GM12891 (cell line): ENCODE results near the gene PSMG3.

Experiments used
- PAX5 ChIP-seq: IDR thresholded peaks from 2 replicates; pipeline ENCODE4 v1.6.1; 2011; ENCODE audit warnings: low read length, moderate library complexity, mild to moderate bottlenecking; ENCODE audit not compliant: insufficient read depth, severe bottlenecking
- POLR2A ChIP-seq: IDR thresholded peaks from 2 replicates; pipeline ENCODE4 v1.6.1; 2011; ENCODE audit warnings: low read depth, low read length, control low read depth
- POLR2AphosphoS5 ChIP-seq: IDR thresholded peaks from 2 replicates; pipeline ENCODE4 v1.6.1; 2011; ENCODE audit warnings: low read depth, low read length, control low read depth
- POU2F2 ChIP-seq: IDR thresholded peaks from 2 replicates; pipeline ENCODE4 v1.6.1; 2011; ENCODE audit warnings: low read depth, mild to moderate bottlenecking, control low read depth, low read length, moderate library complexity
- SPI1 ChIP-seq: IDR thresholded peaks from 2 replicates; pipeline ENCODE4 v1.6.1; 2011; ENCODE audit warnings: low read depth, low read length, control low read depth
- TAF1 ChIP-seq: IDR thresholded peaks from 2 replicates; pipeline ENCODE4 v1.6.1; 2011; ENCODE audit warnings: low read depth, low read length, control low read depth

DNA sequence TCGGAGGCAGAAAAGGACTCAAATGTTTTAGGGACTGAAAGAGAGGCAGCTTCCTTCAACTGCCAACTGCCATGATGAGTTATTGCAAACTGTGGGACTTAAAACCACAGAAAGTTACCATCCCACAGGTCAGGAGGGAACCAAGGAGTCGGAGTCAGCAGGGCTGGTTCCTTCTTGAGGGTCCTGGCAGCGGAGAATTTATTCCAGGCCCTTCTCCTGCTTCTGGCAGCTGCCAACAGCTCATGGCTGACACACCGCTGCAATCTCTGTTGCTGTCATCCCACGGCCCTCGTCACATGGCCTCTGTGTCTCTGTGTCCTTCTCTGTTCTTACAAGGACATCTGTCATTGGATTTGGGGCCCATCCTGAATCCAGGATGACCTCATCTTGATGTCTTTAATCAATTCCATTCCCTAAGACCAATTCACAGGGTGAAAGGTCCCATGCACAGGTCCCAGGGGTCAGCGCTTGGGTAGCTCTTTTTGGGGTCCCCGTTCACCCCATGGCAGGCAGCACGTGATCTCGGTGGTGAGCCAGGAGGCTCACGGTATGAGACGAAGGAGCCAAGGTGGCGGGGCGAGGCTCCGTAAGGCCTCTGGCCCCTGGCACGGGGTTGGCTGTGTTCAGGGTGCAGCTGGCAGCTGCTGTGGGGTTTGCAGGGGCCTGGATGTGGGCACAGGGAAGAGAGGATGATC is 27.4 kb upstream of the PSMG3 start:
- TF ChIP-seq PAX5: no peak
- TF ChIP-seq TAF1: no peak
- no peak for TF ChIP-seq POLR2AphosphoS5
- TF ChIP-seq POLR2A: no peak
- TF ChIP-seq POU2F2: no peak
- no peak for TF ChIP-seq SPI1
